Vagina (tissue), 2 donors: ENCODE data around the gene CDK14. TPM values are rescaled to one million over a fixed set of nuclear protein-coding genes. Genes with fewer than 3 reads are reported as not detected.

Source experiments
- DNase-seq, 2 donors: peaks; one replicate each; pipeline ENCODE4 v3.0.0-alpha.2; 2017; ENCODE audit errors: extremely low spot score in 2 of 2
- H3K27ac ChIP-seq: fragments of 200-600 bp; sonication (generic); one replicate; pipeline ENCODE4 v1.5.1; 2019
- H3K27me3 ChIP-seq: fragments of 200-600 bp; sonication (generic); one replicate; pipeline ENCODE4 v1.5.1; 2019
- H3K36me3 ChIP-seq, 2 donors: fragments of 200-600 bp; sonication (generic); one replicate each; pipeline ENCODE4 v1.5.1; 2017 to 2019
- H3K4me1 ChIP-seq: fragments of 200-600 bp; sonication (generic); one replicate; pipeline ENCODE4 v1.5.1; 2019
- H3K4me3 ChIP-seq, 2 donors: fragments of 200-600 bp; sonication (generic); 1 replicate in 1 of 2; 2 replicates in 1 of 2; pipeline ENCODE4 v1.5.1; 2016 to 2019
- H3K9me3 ChIP-seq: fragments of 200-600 bp; sonication (generic); one replicate; pipeline ENCODE4 v1.5.1; 2019
- POLR2A ChIP-seq, 2 donors: fragments of 450-650 bp; IDR thresholded peaks; one replicate each; pipeline ENCODE4 v1.6.1; 2017; ENCODE audit warnings: antibody characterized with exemption in 2 of 2, mild to moderate bottlenecking in 2 of 2, moderate library complexity in 2 of 2
- POLR2AphosphoS5 ChIP-seq, 2 donors: sonication (generic); formaldehyde crosslinking; IDR thresholded peaks; one replicate each; pipeline ENCODE4 v1.9.0; 2017; ENCODE audit warnings: antibody characterized with exemption in 2 of 2, mild to moderate bottlenecking in 2 of 2, low read depth in 1 of 2; ENCODE audit not compliant: insufficient read depth in 1 of 2
- intact Hi-C: fragments of 100-400 bp; cut with DNase I; formaldehyde crosslinking; loops from one replicate; pipeline ENCODE4 v1.15.1; 2023
- total RNA-seq: library from RNA; depleted of rRNA; stranded (reverse); fragments of >200 nt; gene quantifications from one replicate; pipeline ENCODE4 v1.2.3, GENCODE V29; 2016
- TF ChIP-seq, protein P1 (sequence below), 3 experiments: fragments of 450-650 bp in 2 of 3; fragments of 200-600 bp in 1 of 3; sonication (generic) in 1 of 3; IDR thresholded peaks; one replicate each; pipeline ENCODE4 v1.5.1; 2017 to 2019; ENCODE audit warnings: antibody characterized with exemption in 3 of 3, mild to moderate bottlenecking in 2 of 3, moderate library complexity in 2 of 3

Gene CDK14
- total RNA-seq, 1 donor from 2014 or later, result 21.6 TPM

DNA sequence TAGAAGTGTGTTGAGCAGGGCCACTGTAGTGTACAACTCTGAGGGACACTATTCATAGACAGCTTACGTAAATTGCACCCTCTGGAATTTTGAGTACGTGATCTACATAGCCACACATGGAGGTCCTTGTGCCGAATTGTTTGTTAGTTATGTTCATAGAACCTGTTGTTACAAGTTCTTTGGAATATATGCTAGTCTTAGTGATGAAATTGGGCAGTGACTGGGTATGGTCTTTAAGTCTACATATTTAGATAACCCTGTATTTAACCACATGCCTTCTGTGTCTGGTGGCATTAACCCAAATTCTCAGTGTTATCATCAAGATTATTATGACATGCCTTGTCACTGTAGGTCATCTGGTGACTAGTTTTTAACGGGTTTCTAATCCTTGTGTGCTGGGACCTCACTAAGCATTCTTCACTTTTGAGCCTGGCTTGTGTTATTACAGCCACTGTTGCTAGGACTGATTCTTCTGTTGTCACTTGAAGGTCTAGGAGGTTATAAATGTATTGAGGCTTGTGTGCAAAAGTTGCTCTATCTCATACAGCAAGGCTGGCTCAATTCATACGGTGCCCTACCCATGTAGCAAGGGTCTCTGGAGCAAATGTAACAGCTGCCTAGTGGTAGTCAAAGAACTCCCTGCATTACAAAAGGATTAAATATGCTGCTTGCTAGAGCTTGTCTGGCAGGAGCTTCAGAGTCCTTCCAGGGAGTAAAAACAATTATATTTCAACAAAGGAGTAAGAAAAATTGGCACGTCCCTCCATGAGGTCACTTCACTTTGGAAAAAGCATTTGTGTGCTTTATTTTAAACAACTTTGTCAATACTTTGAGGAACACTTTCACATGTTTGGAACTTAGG is 65.4 kb downstream of the CDK14 start:
- Histone ChIP-seq H3K9me3 (no peaks in the 10 kb centered on the region), H3K27ac (no peak overlapping the region), H3K36me3 (no peaks in the 10 kb centered on the region), H3K27me3 (no peaks in the 10 kb centered on the region), H3K4me3 (no peak overlapping the region), H3K4me1 (peaks cover 21% of the 10 kb centered on the region)
- TF ChIP-seq, protein P1, sequence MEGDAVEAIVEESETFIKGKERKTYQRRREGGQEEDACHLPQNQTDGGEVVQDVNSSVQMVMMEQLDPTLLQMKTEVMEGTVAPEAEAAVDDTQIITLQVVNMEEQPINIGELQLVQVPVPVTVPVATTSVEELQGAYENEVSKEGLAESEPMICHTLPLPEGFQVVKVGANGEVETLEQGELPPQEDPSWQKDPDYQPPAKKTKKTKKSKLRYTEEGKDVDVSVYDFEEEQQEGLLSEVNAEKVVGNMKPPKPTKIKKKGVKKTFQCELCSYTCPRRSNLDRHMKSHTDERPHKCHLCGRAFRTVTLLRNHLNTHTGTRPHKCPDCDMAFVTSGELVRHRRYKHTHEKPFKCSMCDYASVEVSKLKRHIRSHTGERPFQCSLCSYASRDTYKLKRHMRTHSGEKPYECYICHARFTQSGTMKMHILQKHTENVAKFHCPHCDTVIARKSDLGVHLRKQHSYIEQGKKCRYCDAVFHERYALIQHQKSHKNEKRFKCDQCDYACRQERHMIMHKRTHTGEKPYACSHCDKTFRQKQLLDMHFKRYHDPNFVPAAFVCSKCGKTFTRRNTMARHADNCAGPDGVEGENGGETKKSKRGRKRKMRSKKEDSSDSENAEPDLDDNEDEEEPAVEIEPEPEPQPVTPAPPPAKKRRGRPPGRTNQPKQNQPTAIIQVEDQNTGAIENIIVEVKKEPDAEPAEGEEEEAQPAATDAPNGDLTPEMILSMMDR (IDR thresholded peaks at IDR 0.05), result no peak
- no peak for TF ChIP-seq POLR2AphosphoS5 (IDR thresholded peaks at IDR 0.05; ENCODE audit: insufficient read depth in 1 of 2, low read depth in 1 of 2)
- no peak for TF ChIP-seq POLR2A (IDR thresholded peaks at IDR 0.05)
- intact Hi-C loops, result no loop called here
- DNase-seq, result no peak

DNA sequence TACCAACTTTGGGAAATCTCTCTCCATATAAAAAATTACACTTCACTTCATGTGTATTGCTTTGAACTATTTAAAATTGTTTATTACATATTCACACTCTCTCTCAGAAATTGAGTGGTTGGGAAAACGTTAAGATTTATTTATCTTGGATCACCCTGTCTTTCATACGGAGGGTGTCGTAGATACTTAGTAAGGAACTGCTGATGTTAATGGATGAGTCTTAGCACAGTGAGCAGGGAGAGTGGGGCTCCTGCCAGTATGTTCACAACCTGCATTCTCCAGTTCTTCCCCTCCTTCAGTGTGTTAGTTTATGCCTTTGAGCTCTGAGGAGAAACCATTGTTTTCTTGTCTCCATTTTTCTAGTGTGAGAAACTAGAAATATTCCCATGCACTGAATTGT is 67.1 kb downstream of the CDK14 start:
- peaks cover 21% of the 10 kb centered on the region for H3K4me1 ChIP-seq
- no peak for DNase-seq
- no peak overlapping the region for H3K4me3 ChIP-seq
- TF ChIP-seq, protein P1 (IDR thresholded peaks at IDR 0.05), result no peak
- TF ChIP-seq POLR2AphosphoS5 (IDR thresholded peaks at IDR 0.05; ENCODE audit: insufficient read depth in 1 of 2, low read depth in 1 of 2) (no peak), POLR2A (IDR thresholded peaks at IDR 0.05) (no peak)
- H3K9me3 ChIP-seq, result no peaks in the 10 kb centered on the region
- H3K27me3 ChIP-seq, result no peaks in the 10 kb centered on the region
- intact Hi-C loops, result no loop called here
- no peaks in the 10 kb centered on the region for H3K36me3 ChIP-seq
- H3K27ac ChIP-seq, result no peak overlapping the region

GRCh38 chr7:90666186-90666585 is 70.1 kb downstream of the CDK14 start:
- Histone ChIP-seq H3K36me3 (no peaks in the 10 kb centered on the region), H3K9me3 (no peaks in the 10 kb centered on the region), H3K4me3 (no peak overlapping the region), H3K27me3 (no peaks in the 10 kb centered on the region), H3K27ac (no peak overlapping the region), H3K4me1 (peaks cover 20% of the 10 kb centered on the region)
- no peak for DNase-seq
- intact Hi-C loops, result no loop called here
- TF ChIP-seq, protein P1 (IDR thresholded peaks at IDR 0.05), result no peak
- no peak for TF ChIP-seq POLR2A (IDR thresholded peaks at IDR 0.05)
- TF ChIP-seq POLR2AphosphoS5 (IDR thresholded peaks at IDR 0.05; ENCODE audit: insufficient read depth in 1 of 2, low read depth in 1 of 2), result no peak

DNA sequence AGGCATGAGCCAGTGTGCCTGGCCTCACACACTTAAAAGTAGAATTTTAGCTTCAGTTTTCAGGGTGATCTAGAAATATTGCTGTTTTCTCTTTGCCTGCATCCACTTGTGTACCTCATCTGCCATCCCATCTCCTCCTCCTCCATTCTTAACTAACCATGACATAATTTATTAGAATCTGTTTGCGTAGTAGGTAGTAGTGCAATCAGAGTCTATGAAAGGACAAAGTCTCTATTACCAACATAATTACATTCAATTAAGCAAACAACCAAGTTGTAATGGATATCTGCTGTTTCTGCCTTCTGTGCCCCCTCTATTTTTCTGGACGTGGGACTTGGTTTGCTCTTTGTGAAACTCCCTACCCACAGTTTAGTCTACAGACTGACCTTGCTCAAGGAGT is 72.9 kb downstream of the CDK14 start:
- H3K27ac ChIP-seq, result no peak overlapping the region
- intact Hi-C loops, result no loop called here
- no peaks in the 10 kb centered on the region for H3K36me3 ChIP-seq
- H3K4me1 ChIP-seq, result peaks cover 6% of the 10 kb centered on the region
- H3K27me3 ChIP-seq, result no peaks in the 10 kb centered on the region
- TF ChIP-seq POLR2A (IDR thresholded peaks at IDR 0.05), result no peak
- TF ChIP-seq, protein P1 (IDR thresholded peaks at IDR 0.05), result no peak
- TF ChIP-seq POLR2AphosphoS5 (IDR thresholded peaks at IDR 0.05; ENCODE audit: insufficient read depth in 1 of 2, low read depth in 1 of 2), result no peak
- H3K4me3 ChIP-seq, result no peak overlapping the region
- no peaks in the 10 kb centered on the region for H3K9me3 ChIP-seq
- no peak for DNase-seq

- Histone ChIP-seq H3K4me1 (peaks cover 6% of the 10 kb centered on the region), H3K4me3 (no peak overlapping the region), H3K9me3 (no peaks in the 10 kb centered on the region), H3K27ac (no peak overlapping the region), H3K27me3 (no peaks in the 10 kb centered on the region), H3K36me3 (no peaks in the 10 kb centered on the region)
- TF ChIP-seq, protein P1 (IDR thresholded peaks at IDR 0.05), result no peak
- TF ChIP-seq POLR2A (IDR thresholded peaks at IDR 0.05) (no peak), POLR2AphosphoS5 (IDR thresholded peaks at IDR 0.05; ENCODE audit: insufficient read depth in 1 of 2, low read depth in 1 of 2) (no peak)
- no peak for DNase-seq
- intact Hi-C loops, result no loop called here
Observed at GRCh38 chr7:90669492-90669891, 73.4 kb downstream of the CDK14 start.
